ENCODE results near the gene TEX53. TPM values are rescaled to one million over a fixed set of nuclear protein-coding genes. Genes with fewer than 3 reads are reported as not detected.

Gene TEX53
- total and polyA plus RNA-seq, 10 of the 15 experiments (the other 5 are each of a cell fraction or from before 2014, with no cell fraction given): not detected

DNA sequence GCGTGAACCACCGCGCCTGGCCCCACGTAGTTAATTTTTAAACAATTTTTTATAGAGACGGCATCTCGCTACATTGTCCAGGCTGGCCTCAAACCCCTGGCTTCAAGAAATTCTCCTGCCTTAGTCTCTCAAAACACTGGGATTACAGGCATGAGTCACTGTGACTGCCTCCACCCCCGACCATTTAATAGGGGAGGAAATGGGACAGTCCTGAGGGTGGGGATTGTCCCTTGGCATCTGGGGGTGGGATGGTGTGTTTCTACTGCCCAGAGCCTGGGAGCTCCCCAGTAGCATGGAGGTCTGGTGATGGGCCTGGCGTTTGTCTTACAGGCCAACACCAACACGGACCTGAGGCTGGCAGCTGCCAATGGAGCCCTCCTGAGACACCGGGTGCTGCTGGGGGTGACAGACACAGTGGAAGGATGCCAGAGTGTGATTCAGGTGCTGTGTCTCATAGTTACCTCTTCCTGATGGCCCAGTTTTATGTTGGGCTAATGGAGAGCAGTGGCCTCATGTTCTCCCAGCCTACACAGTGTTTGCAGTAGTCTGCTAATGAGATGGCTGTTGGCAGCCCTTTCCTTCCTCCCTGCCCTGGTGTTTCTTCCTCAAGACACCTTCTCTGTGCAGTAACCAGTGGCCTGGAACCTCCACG, 24.0 kb downstream of the TEX53 start (continued):
- TF ChIP-seq, protein P1, sequence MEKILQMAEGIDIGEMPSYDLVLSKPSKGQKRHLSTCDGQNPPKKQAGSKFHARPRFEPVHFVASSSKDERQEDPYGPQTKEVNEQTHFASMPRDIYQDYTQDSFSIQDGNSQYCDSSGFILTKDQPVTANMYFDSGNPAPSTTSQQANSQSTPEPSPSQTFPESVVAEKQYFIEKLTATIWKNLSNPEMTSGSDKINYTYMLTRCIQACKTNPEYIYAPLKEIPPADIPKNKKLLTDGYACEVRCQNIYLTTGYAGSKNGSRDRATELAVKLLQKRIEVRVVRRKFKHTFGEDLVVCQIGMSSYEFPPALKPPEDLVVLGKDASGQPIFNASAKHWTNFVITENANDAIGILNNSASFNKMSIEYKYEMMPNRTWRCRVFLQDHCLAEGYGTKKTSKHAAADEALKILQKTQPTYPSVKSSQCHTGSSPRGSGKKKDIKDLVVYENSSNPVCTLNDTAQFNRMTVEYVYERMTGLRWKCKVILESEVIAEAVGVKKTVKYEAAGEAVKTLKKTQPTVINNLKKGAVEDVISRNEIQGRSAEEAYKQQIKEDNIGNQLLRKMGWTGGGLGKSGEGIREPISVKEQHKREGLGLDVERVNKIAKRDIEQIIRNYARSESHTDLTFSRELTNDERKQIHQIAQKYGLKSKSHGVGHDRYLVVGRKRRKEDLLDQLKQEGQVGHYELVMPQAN (conservative IDR thresholded peaks at IDR 0.05): no peak
- TF ChIP-seq SIN3A (IDR thresholded peaks at IDR 0.05; ENCODE audit: low read depth, low read length): no peak
- TF ChIP-seq KLF5 (IDR thresholded peaks at IDR 0.05; ENCODE audit: partially characterized antibody): no peak
- no peak for TF ChIP-seq DPF2 (IDR thresholded peaks at IDR 0.05)
- no peak for TF ChIP-seq BCL11A (IDR thresholded peaks at IDR 0.05; ENCODE audit: low read depth, low read length)

DNA sequence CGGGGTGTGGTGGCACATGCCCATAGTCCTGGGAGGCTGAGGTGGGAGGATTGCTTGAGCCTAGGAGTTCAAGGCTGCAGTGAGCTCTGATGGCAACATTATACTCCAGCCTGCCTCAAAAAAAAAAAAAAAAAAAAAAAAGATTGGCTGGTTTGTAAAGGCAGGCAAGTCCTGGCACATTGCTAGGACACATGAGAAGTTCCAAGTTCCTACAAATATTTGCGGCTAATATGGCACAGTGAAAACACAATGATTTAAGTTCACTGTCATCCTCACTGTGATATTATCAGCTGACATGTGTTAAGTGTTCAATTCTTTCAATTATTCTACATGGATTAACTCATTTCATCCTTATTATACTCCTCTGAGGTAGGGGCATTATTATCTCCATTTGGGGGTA, 26.4 kb downstream of the TEX53 start:
- 4% methylated on average over 2 of the region's 2 CpGs for WGBS (ENCODE audit: insufficient coverage, insufficient replicate concordance, low lambda C conversion rate, missing lambda C conversion rate)
- Histone ChIP-seq H3K4me3 (no peak overlapping the region), H2AFZ (ENCODE audit: control insufficient read depth, low read depth, low read length) (no peak overlapping the region), H3K27ac (ENCODE audit: control insufficient read depth, insufficient read depth) (no peak overlapping the region), H3K9me3 (replicated peaks; ENCODE audit: control insufficient read depth, insufficient read depth, low read length) (no peaks in the 10 kb centered on the region), H3K4me1 (ENCODE audit: control insufficient read depth, insufficient read depth, low read length) (no peaks in the 10 kb centered on the region), H3K27me3 (replicated peaks in 1 of 2; ENCODE audit: control insufficient read depth in 2 of 2, insufficient read depth in 2 of 2, low read length in 1 of 2) (no peaks in the 10 kb centered on the region), H3K36me3 (ENCODE audit: control insufficient read depth in 2 of 2, insufficient read depth in 2 of 2, low read length in 1 of 2) (peaks cover 29 to 40% of the 10 kb centered on the region in 2 experiments), H3K9ac (ENCODE audit: control insufficient read depth, insufficient read depth, low read length) (no peak overlapping the region), H4K20me1 (ENCODE audit: control insufficient read depth, insufficient read depth) (no peaks in the 10 kb centered on the region), H3K4me2 (ENCODE audit: control insufficient read depth, insufficient read depth) (no peak overlapping the region), H3K79me2 (ENCODE audit: control insufficient read depth, insufficient read depth, low read length) (no peaks in the 10 kb centered on the region)
- in situ Hi-C loops (cut with MboI) (no loop called here), intact Hi-C loops (cut with micrococcal nuclease; ENCODE audit: unreplicated experiment) (no loop called here)
- DNase-seq (ENCODE audit: low read depth, low spot score) (no peak), FAIRE-seq (no peak), ATAC-seq (no peak)
- ChIA-PET POLR2A (interaction anchor here (0.6 kb wide), 1 partner anchor 492 kb away, joined by 5 read pairs; no protein-coding TSS in a partner anchor), CTCF (no interaction called here), SMC1A (ENCODE audit: uncharacterized antibody, unreplicated experiment) (interaction anchor here (1.2 kb wide), 2 partner anchors 12 to 39 kb away, joined by 3 read pairs; no protein-coding TSS in a partner anchor), RAD21 (ENCODE audit: unreplicated experiment) (no interaction called here)
- BruUV-seq (replicated peaks): no TSS peak
- no peak for TF ChIP-seq CREM (IDR thresholded peaks at IDR 0.05; ENCODE audit: low read depth)
- TF ChIP-seq EGR1 (IDR thresholded peaks at IDR 0.05; ENCODE audit: borderline replicate concordance in 1 of 2, low read depth in 2 of 2, low read length in 2 of 2): no peak
- TF ChIP-seq, protein P2, sequence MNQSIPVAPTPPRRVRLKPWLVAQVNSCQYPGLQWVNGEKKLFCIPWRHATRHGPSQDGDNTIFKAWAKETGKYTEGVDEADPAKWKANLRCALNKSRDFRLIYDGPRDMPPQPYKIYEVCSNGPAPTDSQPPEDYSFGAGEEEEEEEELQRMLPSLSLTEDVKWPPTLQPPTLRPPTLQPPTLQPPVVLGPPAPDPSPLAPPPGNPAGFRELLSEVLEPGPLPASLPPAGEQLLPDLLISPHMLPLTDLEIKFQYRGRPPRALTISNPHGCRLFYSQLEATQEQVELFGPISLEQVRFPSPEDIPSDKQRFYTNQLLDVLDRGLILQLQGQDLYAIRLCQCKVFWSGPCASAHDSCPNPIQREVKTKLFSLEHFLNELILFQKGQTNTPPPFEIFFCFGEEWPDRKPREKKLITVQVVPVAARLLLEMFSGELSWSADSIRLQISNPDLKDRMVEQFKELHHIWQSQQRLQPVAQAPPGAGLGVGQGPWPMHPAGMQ (IDR thresholded peaks at IDR 0.05; ENCODE audit: borderline replicate concordance): no peak
- TF ChIP-seq, protein P3, sequence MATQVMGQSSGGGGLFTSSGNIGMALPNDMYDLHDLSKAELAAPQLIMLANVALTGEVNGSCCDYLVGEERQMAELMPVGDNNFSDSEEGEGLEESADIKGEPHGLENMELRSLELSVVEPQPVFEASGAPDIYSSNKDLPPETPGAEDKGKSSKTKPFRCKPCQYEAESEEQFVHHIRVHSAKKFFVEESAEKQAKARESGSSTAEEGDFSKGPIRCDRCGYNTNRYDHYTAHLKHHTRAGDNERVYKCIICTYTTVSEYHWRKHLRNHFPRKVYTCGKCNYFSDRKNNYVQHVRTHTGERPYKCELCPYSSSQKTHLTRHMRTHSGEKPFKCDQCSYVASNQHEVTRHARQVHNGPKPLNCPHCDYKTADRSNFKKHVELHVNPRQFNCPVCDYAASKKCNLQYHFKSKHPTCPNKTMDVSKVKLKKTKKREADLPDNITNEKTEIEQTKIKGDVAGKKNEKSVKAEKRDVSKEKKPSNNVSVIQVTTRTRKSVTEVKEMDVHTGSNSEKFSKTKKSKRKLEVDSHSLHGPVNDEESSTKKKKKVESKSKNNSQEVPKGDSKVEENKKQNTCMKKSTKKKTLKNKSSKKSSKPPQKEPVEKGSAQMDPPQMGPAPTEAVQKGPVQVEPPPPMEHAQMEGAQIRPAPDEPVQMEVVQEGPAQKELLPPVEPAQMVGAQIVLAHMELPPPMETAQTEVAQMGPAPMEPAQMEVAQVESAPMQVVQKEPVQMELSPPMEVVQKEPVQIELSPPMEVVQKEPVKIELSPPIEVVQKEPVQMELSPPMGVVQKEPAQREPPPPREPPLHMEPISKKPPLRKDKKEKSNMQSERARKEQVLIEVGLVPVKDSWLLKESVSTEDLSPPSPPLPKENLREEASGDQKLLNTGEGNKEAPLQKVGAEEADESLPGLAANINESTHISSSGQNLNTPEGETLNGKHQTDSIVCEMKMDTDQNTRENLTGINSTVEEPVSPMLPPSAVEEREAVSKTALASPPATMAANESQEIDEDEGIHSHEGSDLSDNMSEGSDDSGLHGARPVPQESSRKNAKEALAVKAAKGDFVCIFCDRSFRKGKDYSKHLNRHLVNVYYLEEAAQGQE (IDR thresholded peaks at IDR 0.05; ENCODE audit: low read depth, low read length): no peak
- no peak for TF ChIP-seq ESRRA (IDR thresholded peaks at IDR 0.05; ENCODE audit: low read length)
- no peak for TF ChIP-seq TAF1 (IDR thresholded peaks at IDR 0.05; ENCODE audit: borderline replicate concordance, low read depth, low read length)
- TF ChIP-seq NR2F1 (conservative IDR thresholded peaks at IDR 0.05): no peak
- no peak for TF ChIP-seq NFYB (IDR thresholded peaks at IDR 0.05; ENCODE audit: insufficient read depth, low read depth, low read length)
- no peak for TF ChIP-seq RB1 (IDR thresholded peaks at IDR 0.05; ENCODE audit: borderline replicate concordance)
- no peak for TF ChIP-seq RELA (IDR thresholded peaks at IDR 0.05; ENCODE audit: borderline replicate concordance, partially characterized antibody)
- no peak for TF ChIP-seq TCF12 (IDR thresholded peaks at IDR 0.05; ENCODE audit: low read depth, low read length)
- no peak for TF ChIP-seq MYC (IDR thresholded peaks at IDR 0.05; ENCODE audit: insufficient read depth, insufficient read length, insufficient replicate concordance, low read length, severe bottlenecking)

Data from GM12878 (cell line).